RWPE2 (cell line): ENCODE data around the gene ZNF319.

Source experiments
- ATAC-seq: fragments of 200-7000 bp; cut with Tn5 transposase; 3 replicates; pipeline ENCODE4 v1.9.1; 2021; ENCODE audit warnings: low read depth
- DNase-seq: peaks from one replicate; pipeline ENCODE4 v3.0.0-alpha.2; 2020; ENCODE audit warnings: low spot score
- H3K27ac ChIP-seq: fragments of 450-650 bp; 2 replicates; pipeline ENCODE4 v1.5.1; 2017; ENCODE audit warnings: mild to moderate bottlenecking; ENCODE audit not compliant: poor library complexity, severe bottlenecking
- H3K27me3 ChIP-seq: fragments of 250-450 bp; sonication (Bioruptor Pico); 2 replicates; pipeline ENCODE4 v1.5.1; 2021; ENCODE audit warnings: mild to moderate bottlenecking, moderate library complexity; ENCODE audit not compliant: insufficient read depth, poor library complexity, severe bottlenecking
- H3K36me3 ChIP-seq: fragments of 250-450 bp; sonication (Bioruptor Pico); 2 replicates; pipeline ENCODE4 v1.5.1; 2020; ENCODE audit warnings: low read depth, mild to moderate bottlenecking, moderate library complexity
- H3K4me1 ChIP-seq: fragments of 250-450 bp; sonication (Bioruptor Pico); 2 replicates; pipeline ENCODE4 v1.5.1; 2021; ENCODE audit warnings: mild to moderate bottlenecking, moderate library complexity; ENCODE audit not compliant: insufficient read depth, poor library complexity, severe bottlenecking
- H3K4me3 ChIP-seq: fragments of 250-450 bp; sonication (Bioruptor Pico); 2 replicates; pipeline ENCODE4 v1.5.1; 2021; ENCODE audit warnings: mild to moderate bottlenecking, moderate library complexity; ENCODE audit not compliant: severe bottlenecking
- H3K9me3 ChIP-seq: fragments of 250-450 bp; sonication (Bioruptor Pico); 2 replicates; pipeline ENCODE4 v1.5.1; 2021; ENCODE audit warnings: mild to moderate bottlenecking, moderate library complexity; ENCODE audit not compliant: severe bottlenecking
- TF ChIP-seq, protein P1 (sequence below): fragments of 450-650 bp; IDR thresholded peaks from one replicate; pipeline ENCODE4 v1.5.1; 2017; ENCODE audit warnings: mild to moderate bottlenecking, moderate library complexity; ENCODE audit not compliant: poor library complexity, severe bottlenecking

The ZNF319 gene

GRCh38 chr16:58026139-58026704 lies 25.8 kb upstream of the ZNF319 start:
- Histone ChIP-seq H3K9me3 (no peaks in the 10 kb centered on the region), H3K27ac (peak overlapping the region; percentile 10), H3K36me3 (no peaks in the 10 kb centered on the region), H3K4me1 (peaks cover 11% of the 10 kb centered on the region), H3K4me3 (peak overlapping the region; percentile 79), H3K27me3 (no peaks in the 10 kb centered on the region)
- TF ChIP-seq, protein P1, sequence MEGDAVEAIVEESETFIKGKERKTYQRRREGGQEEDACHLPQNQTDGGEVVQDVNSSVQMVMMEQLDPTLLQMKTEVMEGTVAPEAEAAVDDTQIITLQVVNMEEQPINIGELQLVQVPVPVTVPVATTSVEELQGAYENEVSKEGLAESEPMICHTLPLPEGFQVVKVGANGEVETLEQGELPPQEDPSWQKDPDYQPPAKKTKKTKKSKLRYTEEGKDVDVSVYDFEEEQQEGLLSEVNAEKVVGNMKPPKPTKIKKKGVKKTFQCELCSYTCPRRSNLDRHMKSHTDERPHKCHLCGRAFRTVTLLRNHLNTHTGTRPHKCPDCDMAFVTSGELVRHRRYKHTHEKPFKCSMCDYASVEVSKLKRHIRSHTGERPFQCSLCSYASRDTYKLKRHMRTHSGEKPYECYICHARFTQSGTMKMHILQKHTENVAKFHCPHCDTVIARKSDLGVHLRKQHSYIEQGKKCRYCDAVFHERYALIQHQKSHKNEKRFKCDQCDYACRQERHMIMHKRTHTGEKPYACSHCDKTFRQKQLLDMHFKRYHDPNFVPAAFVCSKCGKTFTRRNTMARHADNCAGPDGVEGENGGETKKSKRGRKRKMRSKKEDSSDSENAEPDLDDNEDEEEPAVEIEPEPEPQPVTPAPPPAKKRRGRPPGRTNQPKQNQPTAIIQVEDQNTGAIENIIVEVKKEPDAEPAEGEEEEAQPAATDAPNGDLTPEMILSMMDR: no peak
- ATAC-seq (peak; percentile 18), DNase-seq (no peak)

- Histone ChIP-seq H3K4me1 (peaks cover 11% of the 10 kb centered on the region), H3K36me3 (no peaks in the 10 kb centered on the region), H3K27me3 (no peaks in the 10 kb centered on the region), H3K27ac (peak within 1 kb of the TSS; percentile 10), H3K4me3 (peak within 1 kb of the TSS; percentile 79), H3K9me3 (no peaks in the 10 kb centered on the region)
- ATAC-seq (peak; percentile 63), DNase-seq (no peak)
- TF ChIP-seq, protein P1: no peak
Observed at GRCh38 chr16:58025351-58026138, 25.1 kb upstream of the ZNF319 start, which contains the start of gene MMP15. Gene MMP15 (plus strand): TSS chr16:58025754. CDS start chr16:58026351, 597 bp downstream.

- DNase-seq (no peak), ATAC-seq (no peak)
- Histone ChIP-seq H3K27ac (no peak overlapping the region), H3K9me3 (no peaks in the 10 kb centered on the region), H3K27me3 (no peaks in the 10 kb centered on the region), H3K36me3 (no peaks in the 10 kb centered on the region), H3K4me3 (peak overlapping the region; percentile 79), H3K4me1 (peaks cover 11% of the 10 kb centered on the region)
- TF ChIP-seq, protein P1: no peak
Observed at GRCh38 chr16:58024486-58025350, 24.2 kb upstream of the ZNF319 start.

DNA sequence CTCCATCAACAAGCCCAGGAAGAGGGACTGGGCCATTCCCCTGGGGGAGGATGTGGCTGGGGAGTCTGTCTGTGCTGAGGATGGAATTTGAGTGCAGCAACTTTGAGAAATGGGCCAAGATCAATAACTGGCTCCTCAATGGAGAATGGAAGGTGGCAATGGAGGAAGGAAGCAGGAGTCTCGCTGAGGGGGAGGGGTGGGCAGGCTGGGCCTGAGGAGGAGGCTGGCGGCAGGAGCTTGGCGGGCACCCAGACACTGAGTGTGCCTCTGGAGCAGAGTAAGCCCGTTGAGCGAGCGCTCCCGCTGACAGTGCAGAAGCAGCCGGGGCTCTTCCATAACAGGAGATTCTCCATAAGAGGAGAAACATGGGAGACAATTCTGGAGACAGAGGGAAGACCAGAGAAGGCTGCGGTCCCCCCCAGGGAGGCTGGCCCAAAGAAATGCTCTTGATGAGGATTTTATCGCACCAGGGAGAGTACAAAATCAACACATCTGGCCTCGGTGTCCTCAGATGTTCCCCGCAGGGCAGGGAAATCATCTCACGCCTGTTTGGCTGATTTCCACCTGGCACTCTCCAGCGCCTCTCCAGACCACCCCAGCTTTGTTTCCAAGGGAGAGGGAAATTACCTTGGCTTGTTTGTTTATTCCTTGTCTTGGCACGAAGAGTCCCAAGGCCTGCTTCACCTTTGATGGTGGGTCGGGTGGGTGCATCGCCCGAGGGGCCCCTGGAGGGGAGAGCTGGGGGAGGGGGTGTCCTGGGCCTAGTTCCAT lies 22.3 kb upstream of the ZNF319 start:
- DNase-seq: no peak
- no peak overlapping the region for H3K4me3 ChIP-seq
- ATAC-seq: 0 out of 3 replicates have a peak, but pooled peaks have one; percentile 13
- no peaks in the 10 kb centered on the region for H3K9me3 ChIP-seq
- TF ChIP-seq, protein P1: no peak
- H3K27ac ChIP-seq: peak overlapping the region; percentile 21
- H3K27me3 ChIP-seq: no peaks in the 10 kb centered on the region
- peaks cover 11% of the 10 kb centered on the region for H3K4me1 ChIP-seq
- peaks cover 2% of the 10 kb centered on the region; the same call in 1 of the 2 replicates for H3K36me3 ChIP-seq
